Left lung (tissue), 10 donors: ENCODE data around the gene CKS1B. TPM values are rescaled to one million over a fixed set of nuclear protein-coding genes. Genes with fewer than 3 reads are reported as not detected.

ENCODE experiments used
- ATAC-seq: fragments of 200-7000 bp; cut with Tn5 transposase; one replicate; pipeline ENCODE4 v1.9.1; 2020; ENCODE audit warnings: moderate library complexity
- DNase-seq, 4 donors: peaks; one replicate each; pipeline ENCODE4 v3.0.0-alpha.2; 2013 to 2020
- H3K27ac ChIP-seq, 2 donors: fragments of 200-600 bp; sonication (generic) in 1 of 2; one replicate each; pipeline versions ENCODE4 v1.5.0 to v1.8.0; 2020 to 2021
- H3K27me3 ChIP-seq, 2 donors: fragments of 200-600 bp; sonication (generic) in 1 of 2; one replicate each; pipeline versions ENCODE4 v1.5.0 to v1.8.0; 2020 to 2021
- H3K36me3 ChIP-seq, 2 donors: fragments of 200-600 bp; sonication (generic) in 1 of 2; one replicate each; pipeline versions ENCODE4 v1.5.0 to v1.8.0; 2020 to 2021
- H3K4me1 ChIP-seq, 2 donors: fragments of 200-600 bp; one replicate each; pipeline ENCODE4 v1.8.0; 2021
- H3K4me3 ChIP-seq, 2 donors: fragments of 200-600 bp; sonication (generic) in 1 of 2; one replicate each; pipeline versions ENCODE4 v1.5.0 to v1.8.0; 2020 to 2021; ENCODE audit warnings: mild to moderate bottlenecking in 1 of 2
- H3K9me3 ChIP-seq, 2 donors: fragments of 200-600 bp; sonication (generic) in 1 of 2; one replicate each; pipeline versions ENCODE4 v1.5.0 to v1.8.0; 2020 to 2021
- intact Hi-C, 2 donors: fragments of 100-400 bp; cut with DNase I; formaldehyde crosslinking; loops; one replicate each; pipeline versions ENCODE4 v1.11.2 to v1.14.2; 2022
- polyA plus RNA-seq, 6 donors: library from polyadenylated mRNA; unstranded; fragments of 120-200 nt; gene quantifications; one replicate each; pipeline ENCODE4 v1.2.1, GENCODE V29; 2013; ENCODE audit not compliant: insufficient read length in 6 of 6
- total RNA-seq, 2 donors: library from RNA; stranded (reverse); fragmentation: NEBNext Ultra II Directional; extraction: Animal tissue kit (Norgen Biotek cat#: 25700); gene quantifications; one replicate each; pipeline ENCODE4 v1.2.1, GENCODE V29; 2021
- TF ChIP-seq, protein P1 (sequence below), 2 donors: fragments of 200-600 bp; sonication (generic) in 1 of 2; IDR thresholded peaks; one replicate each; pipeline versions ENCODE4 v1.5.0 to v1.8.0; 2021; ENCODE audit warnings: antibody characterized with exemption in 2 of 2
- donor health status: DM: no; HTN: yes; CAD: no.
- donor health status: DM: no; HTN: no; CAD: no.

The CKS1B gene
- total and polyA plus RNA-seq, 8 donors: 29.7 to 141 (median 87.7) TPM

DNA sequence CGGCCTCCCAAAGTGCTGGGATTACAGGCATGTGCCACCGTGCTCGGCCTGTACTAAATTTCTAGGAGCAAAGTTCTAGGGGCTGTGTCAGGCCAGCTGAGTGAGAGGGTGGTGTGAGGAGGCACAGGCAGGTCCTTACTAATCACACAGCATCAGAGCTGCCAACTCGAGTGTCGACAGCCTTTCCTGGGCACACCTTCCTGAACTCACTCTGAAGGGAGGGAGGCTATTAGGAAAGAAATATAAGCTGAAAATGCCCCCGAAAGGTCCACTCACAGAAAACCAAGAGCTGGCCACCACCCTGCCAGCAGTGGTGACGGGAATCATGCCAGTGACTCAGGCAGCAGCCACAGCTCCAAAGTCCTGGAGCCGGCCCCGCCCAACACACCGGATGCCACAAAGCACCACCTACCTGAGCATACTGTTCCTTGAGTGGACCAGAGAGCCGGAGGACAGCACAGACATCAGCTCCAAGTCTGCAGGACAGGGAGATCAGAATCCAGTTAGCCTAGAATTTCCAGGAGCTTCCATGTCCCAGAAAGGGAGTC lies 42.5 kb upstream of the CKS1B start:
- Histone ChIP-seq H3K27ac (peak overlapping the region; percentile 33 to 41), H3K36me3 (peaks cover 0 to 38% of the 10 kb centered on the region in 2 donors), H3K4me3 (no peak overlapping the region), H3K27me3 (no peaks in the 10 kb centered on the region), H3K9me3 (no peaks in the 10 kb centered on the region), H3K4me1 (peaks cover 8 to 19% of the 10 kb centered on the region in 2 donors)
- intact Hi-C loops: no loop called here
- TF ChIP-seq, protein P1, sequence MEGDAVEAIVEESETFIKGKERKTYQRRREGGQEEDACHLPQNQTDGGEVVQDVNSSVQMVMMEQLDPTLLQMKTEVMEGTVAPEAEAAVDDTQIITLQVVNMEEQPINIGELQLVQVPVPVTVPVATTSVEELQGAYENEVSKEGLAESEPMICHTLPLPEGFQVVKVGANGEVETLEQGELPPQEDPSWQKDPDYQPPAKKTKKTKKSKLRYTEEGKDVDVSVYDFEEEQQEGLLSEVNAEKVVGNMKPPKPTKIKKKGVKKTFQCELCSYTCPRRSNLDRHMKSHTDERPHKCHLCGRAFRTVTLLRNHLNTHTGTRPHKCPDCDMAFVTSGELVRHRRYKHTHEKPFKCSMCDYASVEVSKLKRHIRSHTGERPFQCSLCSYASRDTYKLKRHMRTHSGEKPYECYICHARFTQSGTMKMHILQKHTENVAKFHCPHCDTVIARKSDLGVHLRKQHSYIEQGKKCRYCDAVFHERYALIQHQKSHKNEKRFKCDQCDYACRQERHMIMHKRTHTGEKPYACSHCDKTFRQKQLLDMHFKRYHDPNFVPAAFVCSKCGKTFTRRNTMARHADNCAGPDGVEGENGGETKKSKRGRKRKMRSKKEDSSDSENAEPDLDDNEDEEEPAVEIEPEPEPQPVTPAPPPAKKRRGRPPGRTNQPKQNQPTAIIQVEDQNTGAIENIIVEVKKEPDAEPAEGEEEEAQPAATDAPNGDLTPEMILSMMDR (IDR thresholded peaks at IDR 0.05): no peak
- ATAC-seq: peak; percentile 38
- peak in 2 of 4 donors; percentile 81 to 89 for DNase-seq

DNA sequence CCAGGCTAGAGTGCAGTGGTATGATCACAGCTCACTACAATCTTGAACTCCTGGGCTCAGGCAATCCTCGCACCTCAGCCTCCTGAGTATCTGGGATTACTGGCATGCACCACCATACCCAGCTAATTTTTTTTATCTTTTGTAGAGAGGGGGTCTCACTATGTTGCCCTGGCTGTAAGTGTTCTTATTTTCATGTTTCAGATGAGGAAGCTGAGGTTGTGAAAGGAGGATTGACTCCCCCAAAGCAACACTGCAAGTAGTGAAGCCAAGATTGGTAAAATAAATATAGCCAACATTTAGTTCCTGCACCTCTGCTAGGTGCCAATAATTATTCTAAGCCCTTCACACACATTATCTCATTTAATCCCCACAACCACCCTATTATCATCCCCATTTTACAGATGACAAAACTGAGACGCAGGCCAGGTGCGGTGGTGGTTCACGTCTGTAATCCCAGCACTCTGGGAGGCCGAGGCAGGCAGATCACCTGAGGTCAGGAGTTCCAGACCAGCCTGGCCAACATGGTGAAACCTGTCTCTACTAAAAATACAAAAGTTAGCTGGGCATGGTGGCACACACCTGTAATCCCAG lies 40.0 kb upstream of the CKS1B start:
- Histone ChIP-seq H3K27ac (no peak overlapping the region), H3K4me3 (no peak overlapping the region), H3K9me3 (no peaks in the 10 kb centered on the region), H3K36me3 (peaks cover 0 to 18% of the 10 kb centered on the region in 2 donors), H3K27me3 (no peaks in the 10 kb centered on the region), H3K4me1 (peaks cover 8 to 31% of the 10 kb centered on the region in 2 donors)
- DNase-seq (no peak), ATAC-seq (no peak)
- intact Hi-C loops: no loop called here
- TF ChIP-seq, protein P1 (IDR thresholded peaks at IDR 0.05): no peak

DNA sequence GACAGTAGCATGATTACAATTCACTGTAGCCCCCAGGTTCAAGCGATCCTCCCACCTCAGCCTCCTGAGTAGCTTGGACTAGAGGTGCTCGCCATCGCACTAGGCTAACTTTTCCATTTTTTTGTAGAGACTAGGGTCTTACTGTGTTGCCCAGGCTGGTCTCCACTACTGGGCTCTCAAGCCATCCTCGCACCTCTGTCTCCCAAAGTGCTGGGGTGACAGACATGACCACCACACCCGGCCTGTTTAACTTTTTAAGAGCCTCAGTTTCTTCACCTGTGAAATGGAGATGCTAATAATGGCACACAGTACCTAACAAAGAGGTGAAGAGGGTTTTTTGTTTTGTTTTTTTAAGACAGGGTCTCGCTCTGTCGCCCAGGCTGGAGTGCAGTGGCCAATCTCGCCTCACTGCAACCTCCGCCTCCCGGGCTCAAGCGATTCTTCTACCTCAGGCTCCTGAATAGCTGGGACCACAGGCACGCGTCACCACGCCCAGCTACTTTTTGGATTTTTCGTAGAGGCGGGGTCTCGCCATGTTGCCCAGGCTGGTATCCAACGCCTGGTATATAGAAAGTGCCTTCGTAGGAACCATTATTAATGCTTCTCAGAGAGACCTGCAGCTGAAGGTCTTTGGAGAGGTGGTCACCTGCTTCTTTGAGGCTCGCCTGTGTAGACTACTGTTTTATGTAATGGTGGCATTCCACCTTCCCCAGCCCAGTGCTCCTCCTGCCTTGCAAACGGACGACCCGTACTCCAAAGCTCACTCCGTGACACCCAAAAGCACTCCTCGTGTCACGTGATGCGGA lies 38.5 kb upstream of the CKS1B start:
- ATAC-seq (peak; percentile 1), DNase-seq (no peak)
- H3K27ac ChIP-seq: peak overlapping the region; percentile 98 to 99
- TF ChIP-seq, protein P1 (IDR thresholded peaks at IDR 0.05): no peak
- no peaks in the 10 kb centered on the region for H3K27me3 ChIP-seq
- intact Hi-C loops: no loop called here
- H3K9me3 ChIP-seq: no peaks in the 10 kb centered on the region
- peaks cover 8 to 31% of the 10 kb centered on the region in 2 donors for H3K4me1 ChIP-seq
- peak overlapping the region; percentile 59 to 74 for H3K4me3 ChIP-seq
- H3K36me3 ChIP-seq: peaks cover 0 to 6% of the 10 kb centered on the region in 2 donors

DNA sequence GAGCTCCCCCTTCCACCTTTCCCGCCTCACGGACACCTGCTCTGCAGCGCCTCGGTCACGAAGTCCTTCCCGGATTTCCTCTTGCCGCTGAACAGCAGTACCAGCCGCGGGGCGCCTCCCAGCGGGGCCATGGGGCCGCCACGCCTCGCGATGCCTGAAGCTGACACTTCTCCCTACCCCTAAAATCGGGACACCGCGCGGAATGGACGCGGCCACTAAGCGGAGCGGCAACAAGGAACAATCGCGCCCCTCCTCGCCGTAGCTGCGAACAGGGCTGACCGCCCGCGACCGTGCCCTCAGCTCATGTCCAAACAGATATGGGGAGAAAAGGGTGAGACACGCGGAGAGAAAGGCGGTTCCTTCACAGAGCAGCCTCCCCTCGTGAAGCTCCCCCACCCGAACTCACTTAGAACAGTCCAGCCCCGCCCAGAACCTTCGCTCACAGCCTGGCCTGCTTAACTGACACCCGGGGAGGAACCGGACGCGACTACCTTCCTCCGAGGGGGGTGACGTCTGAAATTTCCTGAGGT lies 37.9 kb upstream of the CKS1B start, which contains the start of gene PMVK:
TSS of gene PMVK (minus strand) at position 165 of the 530 bp plus-strand sequence. CDS start at position 131, 34 bp downstream.
- Histone ChIP-seq H3K36me3 (no peaks in the 10 kb centered on the region), H3K9me3 (no peaks in the 10 kb centered on the region), H3K27me3 (no peaks in the 10 kb centered on the region), H3K4me3 (peak within 1 kb of the TSS; percentile 59 to 74), H3K27ac (peak within 1 kb of the TSS; percentile 98 to 99), H3K4me1 (peaks cover 12 to 35% of the 10 kb centered on the region in 2 donors)
- TF ChIP-seq, protein P1 (IDR thresholded peaks at IDR 0.05): peak in 1 of 2 donors; percentile 25
- intact Hi-C loops: no loop called here
- ATAC-seq (peak; percentile 93), DNase-seq (peak; percentile 96 to 99 (median 98))
